WTC11 (cell line): ENCODE results near the gene MARCHF10.

Source experiments
- GABPB1 ChIP-seq: sonication (generic); formaldehyde crosslinking; IDR thresholded peaks from 2 replicates; pipeline ENCODE4 v1.8.1; 2023; ENCODE audit warnings: mild to moderate bottlenecking, missing genetic modification reagents
- RELA ChIP-seq: sonication (generic); formaldehyde crosslinking; IDR thresholded peaks from 2 replicates; pipeline ENCODE4 v1.8.1; 2022; ENCODE audit warnings: missing genetic modification reagents, mild to moderate bottlenecking, borderline replicate concordance
- TF ChIP-seq, protein P1 (sequence below): fragments of 200-600 bp; IDR thresholded peaks from 2 replicates; pipeline ENCODE4 v1.8.0; 2022; ENCODE audit warnings: antibody characterized with exemption
- TF ChIP-seq, protein P2 (sequence below): sonication (generic); formaldehyde crosslinking; IDR thresholded peaks from 2 replicates; pipeline ENCODE4 v1.8.0; 2022; ENCODE audit warnings: mild to moderate bottlenecking, missing genetic modification reagents

DNA sequence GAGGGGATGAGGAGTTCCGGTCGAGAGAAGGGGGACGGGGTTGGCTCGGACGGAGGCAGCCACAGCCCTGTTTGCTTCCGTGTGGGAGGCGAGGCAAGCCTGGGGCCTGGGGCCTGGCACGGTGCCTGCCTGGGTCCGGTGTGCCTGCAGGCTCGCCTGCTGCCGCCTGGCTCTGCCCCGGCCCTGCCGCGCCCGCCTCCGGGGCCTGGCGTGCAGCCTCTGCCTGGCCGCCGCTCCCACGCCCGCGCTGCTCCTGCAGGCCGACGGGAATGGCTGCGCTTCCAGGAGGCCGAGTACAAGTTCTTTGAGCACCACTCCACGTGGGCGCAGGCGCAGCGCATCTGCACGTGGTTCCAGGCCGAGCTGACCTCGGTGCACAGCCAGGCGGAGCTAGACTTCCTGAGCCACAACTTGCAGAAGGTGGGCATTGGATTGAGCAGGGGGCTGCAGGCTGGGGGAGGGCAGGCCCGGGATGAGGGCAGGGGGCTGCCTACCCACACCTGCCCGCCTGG, 127.5 kb downstream of the MARCHF10 start:
- TF ChIP-seq, protein P1, sequence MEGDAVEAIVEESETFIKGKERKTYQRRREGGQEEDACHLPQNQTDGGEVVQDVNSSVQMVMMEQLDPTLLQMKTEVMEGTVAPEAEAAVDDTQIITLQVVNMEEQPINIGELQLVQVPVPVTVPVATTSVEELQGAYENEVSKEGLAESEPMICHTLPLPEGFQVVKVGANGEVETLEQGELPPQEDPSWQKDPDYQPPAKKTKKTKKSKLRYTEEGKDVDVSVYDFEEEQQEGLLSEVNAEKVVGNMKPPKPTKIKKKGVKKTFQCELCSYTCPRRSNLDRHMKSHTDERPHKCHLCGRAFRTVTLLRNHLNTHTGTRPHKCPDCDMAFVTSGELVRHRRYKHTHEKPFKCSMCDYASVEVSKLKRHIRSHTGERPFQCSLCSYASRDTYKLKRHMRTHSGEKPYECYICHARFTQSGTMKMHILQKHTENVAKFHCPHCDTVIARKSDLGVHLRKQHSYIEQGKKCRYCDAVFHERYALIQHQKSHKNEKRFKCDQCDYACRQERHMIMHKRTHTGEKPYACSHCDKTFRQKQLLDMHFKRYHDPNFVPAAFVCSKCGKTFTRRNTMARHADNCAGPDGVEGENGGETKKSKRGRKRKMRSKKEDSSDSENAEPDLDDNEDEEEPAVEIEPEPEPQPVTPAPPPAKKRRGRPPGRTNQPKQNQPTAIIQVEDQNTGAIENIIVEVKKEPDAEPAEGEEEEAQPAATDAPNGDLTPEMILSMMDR = no peak
- TF ChIP-seq, protein P2, sequence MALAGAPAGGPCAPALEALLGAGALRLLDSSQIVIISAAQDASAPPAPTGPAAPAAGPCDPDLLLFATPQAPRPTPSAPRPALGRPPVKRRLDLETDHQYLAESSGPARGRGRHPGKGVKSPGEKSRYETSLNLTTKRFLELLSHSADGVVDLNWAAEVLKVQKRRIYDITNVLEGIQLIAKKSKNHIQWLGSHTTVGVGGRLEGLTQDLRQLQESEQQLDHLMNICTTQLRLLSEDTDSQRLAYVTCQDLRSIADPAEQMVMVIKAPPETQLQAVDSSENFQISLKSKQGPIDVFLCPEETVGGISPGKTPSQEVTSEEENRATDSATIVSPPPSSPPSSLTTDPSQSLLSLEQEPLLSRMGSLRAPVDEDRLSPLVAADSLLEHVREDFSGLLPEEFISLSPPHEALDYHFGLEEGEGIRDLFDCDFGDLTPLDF (CRISPR knock-in tag) = no peak
- TF ChIP-seq GABPB1 (CRISPR knock-in tag) (no peak), RELA (CRISPR knock-in tag) (no peak)
